ENCODE measurements around the gene ZNF222.

Gene ZNF222

GRCh38 chr19:44025217-44025936, at the start of gene ZNF222:
TSS of gene ZNF222 (plus strand) at chr19:44025379. CDS start at chr19:44025437, 58 bp downstream.
- DNase-seq (ENCODE audit: low read depth in 3 of 3), result peak; percentile 44 to 70 (median 55)

GRCh38 chr19:43976732-43977131, 48.4 kb upstream of the ZNF222 start:
- no peak for DNase-seq (ENCODE audit: low read depth in 3 of 3)

- DNase-seq (ENCODE audit: low read depth in 3 of 3), result no peak
Observed at GRCh38 chr19:43983544-43983911, 41.7 kb upstream of the ZNF222 start.

GRCh38 chr19:43983912-43984686, 41.1 kb upstream of the ZNF222 start, which contains the start of gene ZNF155:
TSS of gene ZNF155 (plus strand) at chr19:43984188. CDS start at chr19:43988544, 4,356 bp downstream.
- DNase-seq (ENCODE audit: low read depth in 3 of 3), result peak; percentile 38 to 50 (median 46)

- no peak for DNase-seq (ENCODE audit: low read depth in 3 of 3)
Observed at GRCh38 chr19:43984687-43985000, 40.5 kb upstream of the ZNF222 start.

- no peak for DNase-seq (ENCODE audit: low read depth in 3 of 3)
Observed at GRCh38 chr19:43997631-43998290, 27.4 kb upstream of the ZNF222 start.

GRCh38 chr19:44002212-44002565, 23.0 kb upstream of the ZNF222 start:
- DNase-seq (ENCODE audit: low read depth in 3 of 3), result no peak

- peak; percentile 47 to 68 (median 65) for DNase-seq (ENCODE audit: low read depth in 3 of 3)
Observed at GRCh38 chr19:44002566-44003460, 22.4 kb upstream of the ZNF222 start, which contains the start of gene ZNF230. TSS of gene ZNF230 (plus strand) at chr19:44002957. CDS start at chr19:44007079, 4,122 bp downstream.

GRCh38 chr19:44003461-44004009, 21.6 kb upstream of the ZNF222 start:
- no peak for DNase-seq (ENCODE audit: low read depth in 3 of 3)

- DNase-seq (ENCODE audit: low read depth in 3 of 3), result no peak
Observed at GRCh38 chr19:44005973-44006372, 19.2 kb upstream of the ZNF222 start.

- DNase-seq (ENCODE audit: low read depth in 3 of 3), result no peak
Observed at GRCh38 chr19:44007473-44007872, 17.7 kb upstream of the ZNF222 start.

GRCh38 chr19:44010468-44010867, 14.7 kb upstream of the ZNF222 start:
- no peak for DNase-seq (ENCODE audit: low read depth in 3 of 3)

GRCh38 chr19:44019498-44019897, 5.7 kb upstream of the ZNF222 start:
- DNase-seq (ENCODE audit: low read depth in 3 of 3), result no peak

GRCh38 chr19:44021221-44021620, 4.0 kb upstream of the ZNF222 start:
- DNase-seq (ENCODE audit: low read depth in 3 of 3), result no peak

GRCh38 chr19:44024900-44025216, 321 bp upstream of the ZNF222 start:
- no peak for DNase-seq (ENCODE audit: low read depth in 3 of 3)

- DNase-seq (ENCODE audit: low read depth in 3 of 3), result no peak
Observed at GRCh38 chr19:44026622-44027021, 1.4 kb downstream of the ZNF222 start.

GRCh38 chr19:44032001-44032610, 6.9 kb downstream of the ZNF222 start:
- no peak for DNase-seq (ENCODE audit: low read depth in 3 of 3)

GRCh38 chr19:44042147-44042546, 17.0 kb downstream of the ZNF222 start:
- no peak for DNase-seq (ENCODE audit: low read depth in 3 of 3)

- no peak for DNase-seq (ENCODE audit: low read depth in 3 of 3)
Observed at GRCh38 chr19:44050740-44051649, 25.8 kb downstream of the ZNF222 start.

All from stimulated activated CD4-positive, alpha-beta T cell treated with anti-CD3 and anti-CD28 coated beads, TNF-alpha, amount 100 ng/mL, for 4 hours (primary cell).